Measurements from ENCODE around the gene SCAMP5.
A peak's percentile ranks its signal among the peaks of the same experiment; 100 is the strongest.

- no peak for TF ChIP-seq CTBP1 (IDR thresholded peaks at IDR 0.05; ENCODE audit: borderline replicate concordance)
- TF ChIP-seq L3MBTL2 (conservative IDR thresholded peaks at IDR 0.05) = peak; percentile 89
- no peak for TF ChIP-seq ARNT (IDR thresholded peaks at IDR 0.05)
- TF ChIP-seq SP1 (IDR thresholded peaks at IDR 0.05) = no peak
Measured at GRCh38 chr15:74957476-74958035, 37.8 kb upstream of the SCAMP5 start.
